Measurements from ENCODE around the gene SGCB.
"Not testable (repeated sequence)": the region's sequence is repeated elsewhere in the genome, so short reads cannot be mapped to it uniquely, and the experiment has no call there.

The SGCB gene, protein sequence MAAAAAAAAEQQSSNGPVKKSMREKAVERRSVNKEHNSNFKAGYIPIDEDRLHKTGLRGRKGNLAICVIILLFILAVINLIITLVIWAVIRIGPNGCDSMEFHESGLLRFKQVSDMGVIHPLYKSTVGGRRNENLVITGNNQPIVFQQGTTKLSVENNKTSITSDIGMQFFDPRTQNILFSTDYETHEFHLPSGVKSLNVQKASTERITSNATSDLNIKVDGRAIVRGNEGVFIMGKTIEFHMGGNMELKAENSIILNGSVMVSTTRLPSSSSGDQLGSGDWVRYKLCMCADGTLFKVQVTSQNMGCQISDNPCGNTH

DNA sequence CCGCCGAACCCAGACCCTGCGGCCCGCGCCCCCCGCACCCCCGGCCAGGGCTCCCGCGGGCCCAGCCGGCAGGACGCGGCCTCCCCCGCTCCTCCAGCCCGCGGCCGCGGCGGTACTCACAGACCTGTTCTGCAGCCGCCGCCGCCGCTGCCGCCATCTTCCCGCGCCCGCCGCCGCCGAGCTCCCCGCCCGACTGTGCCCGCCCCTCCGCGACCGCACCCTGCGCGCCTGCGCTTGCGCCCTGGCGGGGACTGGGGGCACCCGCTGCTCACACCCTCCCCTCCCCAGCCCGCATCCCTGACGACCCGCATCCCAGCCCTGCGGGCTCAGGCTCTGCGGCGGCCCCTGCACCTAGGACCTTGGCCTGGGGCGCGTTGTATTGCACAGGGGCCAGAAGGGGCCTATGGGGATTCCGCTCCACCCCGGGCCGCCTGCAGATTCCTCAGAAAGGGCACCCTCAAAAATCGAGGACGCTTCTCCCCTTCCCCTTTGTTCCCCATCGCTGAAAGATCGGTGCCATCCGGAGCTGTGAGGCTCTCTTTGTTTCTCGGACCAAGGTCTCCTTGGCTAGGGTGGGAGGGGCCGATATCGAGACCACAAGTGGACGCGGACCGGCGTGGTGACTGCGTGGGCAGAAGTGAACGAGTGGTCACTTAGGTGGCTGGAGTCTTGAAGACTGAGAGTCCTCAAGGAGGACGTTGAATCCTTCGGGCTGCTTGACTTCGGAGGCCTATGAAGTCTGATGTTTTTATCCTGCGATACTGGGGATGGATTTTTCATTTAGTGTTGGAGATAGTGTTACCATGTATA is at the start of gene SGCB:
Gene SGCB (minus strand): TSS at position 197 of the 810 bp plus-strand sequence. CDS start 40 bp downstream, at position 157.
- DNase-seq (ENCODE audit: low read depth in 3 of 3), result peak; percentile 40 to 65 (median 47)

DNA sequence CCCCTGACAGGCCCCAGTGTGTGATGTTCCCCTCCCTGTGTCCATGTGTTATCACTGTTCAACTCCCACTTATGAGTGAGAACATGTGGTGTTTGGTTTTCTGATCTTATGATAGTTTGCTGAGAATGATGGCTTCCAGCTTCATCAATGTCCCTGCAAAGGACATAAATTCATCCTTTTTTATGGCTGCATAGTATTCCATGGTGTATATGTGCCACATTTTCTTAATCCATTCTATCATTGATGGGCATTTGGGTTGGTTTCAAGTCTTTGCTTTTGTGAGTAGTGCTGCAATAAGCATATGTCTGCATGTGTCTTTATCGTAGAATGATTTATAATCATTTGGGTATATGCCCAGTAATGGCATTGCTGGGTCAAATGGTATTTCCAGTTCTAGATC is 48.3 kb upstream of the SGCB start:
- not testable (repeated sequence) for DNase-seq (ENCODE audit: low read depth in 3 of 3)

DNA sequence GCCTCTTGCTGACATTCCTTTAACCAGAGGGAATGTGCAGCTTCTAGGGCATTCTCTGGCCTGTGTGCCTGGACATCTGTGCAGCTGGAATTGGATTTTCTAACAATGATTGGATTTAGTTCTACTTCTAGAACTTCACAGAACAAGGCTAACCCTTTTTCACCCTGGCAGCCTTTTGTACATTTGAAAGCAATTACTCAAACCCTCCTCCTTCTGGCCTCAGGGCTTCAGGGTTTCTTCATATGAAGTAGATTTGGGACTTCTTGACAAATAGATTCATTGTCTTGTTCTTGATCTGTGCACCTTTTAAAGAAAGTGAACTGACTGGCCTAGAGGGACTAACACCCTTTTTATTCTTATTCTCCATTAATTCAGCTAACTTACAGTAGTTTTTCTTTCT is 43.1 kb upstream of the SGCB start:
- no peak for DNase-seq (ENCODE audit: low read depth in 3 of 3)

DNA sequence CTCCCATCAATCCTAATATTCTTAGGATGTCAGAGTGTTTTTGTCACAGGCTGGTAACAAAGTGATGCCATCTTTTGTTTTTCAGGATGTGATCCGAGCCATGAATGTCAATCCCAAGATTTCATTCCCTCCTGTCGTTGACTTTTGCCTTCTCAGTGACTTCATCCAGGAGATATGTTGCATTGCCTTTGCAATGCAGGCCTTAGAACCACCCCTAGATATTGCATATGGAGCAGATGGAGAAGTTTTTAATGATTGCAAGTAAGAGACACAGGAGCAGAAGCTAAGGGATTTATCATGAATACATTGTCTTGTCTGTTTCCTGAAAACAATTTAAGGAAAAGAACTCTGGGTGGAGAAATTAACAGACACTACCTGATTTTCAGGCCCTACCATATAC is 41.6 kb upstream of the SGCB start:
- DNase-seq (ENCODE audit: low read depth in 3 of 3), result no peak

DNA sequence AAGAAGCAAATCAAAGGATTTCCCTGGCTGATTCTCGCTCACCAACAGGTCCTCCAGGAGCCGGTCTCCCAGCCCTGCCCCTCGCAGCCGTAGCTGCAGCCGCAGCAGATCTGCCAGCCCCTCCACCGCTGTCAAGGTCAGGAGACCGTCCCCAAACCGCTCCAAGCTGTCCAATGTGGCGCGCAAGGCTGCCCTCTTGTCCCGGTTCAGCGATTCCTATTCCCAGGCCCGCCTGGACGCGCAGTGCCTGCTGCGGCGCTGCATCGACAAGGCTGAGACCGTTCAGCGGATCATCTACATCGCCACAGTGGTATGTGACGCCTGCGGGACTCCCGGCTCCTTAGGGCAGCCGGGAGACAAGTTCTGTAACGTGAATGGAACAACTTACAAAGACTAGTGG is 38.6 kb upstream of the SGCB start:
- no peak for DNase-seq (ENCODE audit: low read depth in 3 of 3)

DNA sequence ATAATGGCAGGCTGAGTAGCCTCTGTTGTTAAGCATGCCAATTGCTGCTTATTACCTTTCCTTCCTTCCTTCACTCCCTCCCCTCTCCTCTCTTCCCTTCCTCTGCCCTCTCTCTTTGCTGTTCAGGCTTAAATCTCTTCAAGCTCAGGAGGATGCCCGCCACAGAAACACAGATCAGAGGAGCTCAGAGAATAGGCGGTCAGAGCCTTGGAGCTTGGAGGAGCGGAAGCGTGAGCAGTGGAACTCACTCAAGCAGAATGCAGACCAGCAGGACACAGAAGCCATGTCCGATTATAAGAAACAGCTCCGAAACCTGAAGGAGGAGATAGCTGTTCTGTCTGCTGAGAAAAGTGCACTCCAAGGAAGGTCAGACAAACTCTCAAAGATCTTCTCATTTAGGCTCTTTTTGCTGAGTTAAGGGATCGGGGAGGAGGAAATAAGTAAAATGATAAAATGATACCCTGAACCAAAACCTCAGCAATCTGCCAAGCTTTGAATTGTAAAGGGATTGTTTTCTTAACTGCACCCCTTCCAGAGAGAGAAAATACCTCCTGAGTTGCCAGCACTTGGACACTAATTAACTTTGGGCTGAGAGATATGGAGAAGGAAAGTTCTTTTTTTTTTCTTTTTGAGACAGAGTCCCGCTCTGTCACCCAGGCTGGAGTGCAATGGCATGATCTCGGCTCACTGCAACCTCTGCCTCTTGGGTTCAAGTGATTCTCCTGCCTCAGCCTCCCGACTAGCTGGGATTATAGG is 33.9 kb upstream of the SGCB start:
- DNase-seq (ENCODE audit: low read depth in 3 of 3), result no peak

DNA sequence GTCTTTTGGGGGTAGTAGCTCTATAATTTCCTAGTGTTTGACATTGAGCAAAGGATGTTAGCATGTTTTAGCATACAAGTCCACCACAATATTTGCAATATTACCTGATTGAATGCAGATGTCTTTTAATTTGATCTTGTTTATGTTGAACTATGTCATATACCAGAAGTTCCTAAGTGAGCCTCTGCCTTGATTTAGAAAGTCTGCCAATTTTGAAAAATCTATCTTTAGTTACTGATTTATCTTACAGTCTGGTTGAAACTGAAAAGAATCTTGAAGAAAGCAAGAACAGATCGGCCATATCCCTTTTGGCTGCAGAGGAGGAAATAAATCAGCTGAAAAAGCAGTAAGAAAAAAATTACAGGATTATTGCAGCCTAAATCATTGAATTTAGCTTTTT is 31.5 kb upstream of the SGCB start:
- DNase-seq (ENCODE audit: low read depth in 3 of 3), result no peak

DNA sequence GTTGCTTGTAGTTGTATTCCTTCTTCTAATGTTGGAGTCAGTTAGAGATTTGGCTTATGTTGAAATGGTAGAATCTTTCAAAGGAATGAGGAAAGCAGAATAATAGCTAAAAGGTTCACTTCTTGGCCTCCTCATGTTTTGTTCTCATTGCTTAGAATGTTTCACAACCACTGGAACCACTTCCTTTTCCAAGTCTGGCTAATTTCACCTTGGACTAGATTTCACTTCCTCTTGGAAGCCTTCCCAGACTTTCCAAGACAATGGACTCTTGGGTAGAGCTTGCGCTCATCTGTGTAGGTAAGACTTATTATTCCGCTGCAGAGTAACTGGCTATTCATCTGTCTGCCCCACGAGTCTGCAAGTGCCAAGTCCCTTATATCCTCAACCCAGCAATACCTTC is 21.3 kb upstream of the SGCB start:
- no peak for DNase-seq (ENCODE audit: low read depth in 3 of 3)

DNA sequence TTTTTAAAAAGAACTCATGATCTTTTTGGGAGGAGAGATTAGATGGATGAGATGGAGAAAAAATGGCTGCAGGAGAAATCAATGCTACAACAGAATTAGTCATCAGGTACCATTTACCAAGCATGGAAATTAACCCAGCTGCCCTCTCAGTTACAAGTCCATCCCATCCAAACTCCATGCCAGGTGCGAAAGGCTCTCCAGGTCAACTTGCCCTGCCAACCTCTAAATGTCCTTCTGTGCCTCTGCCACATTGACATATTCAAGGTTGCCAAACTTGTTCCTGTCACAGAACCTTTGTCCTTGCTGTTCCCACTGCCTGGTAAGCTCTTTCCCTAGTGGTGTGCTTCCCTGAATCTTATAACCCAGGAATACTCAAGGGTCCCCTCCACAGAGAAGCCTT is 20.2 kb upstream of the SGCB start:
- DNase-seq (ENCODE audit: low read depth in 3 of 3), result no peak

DNA sequence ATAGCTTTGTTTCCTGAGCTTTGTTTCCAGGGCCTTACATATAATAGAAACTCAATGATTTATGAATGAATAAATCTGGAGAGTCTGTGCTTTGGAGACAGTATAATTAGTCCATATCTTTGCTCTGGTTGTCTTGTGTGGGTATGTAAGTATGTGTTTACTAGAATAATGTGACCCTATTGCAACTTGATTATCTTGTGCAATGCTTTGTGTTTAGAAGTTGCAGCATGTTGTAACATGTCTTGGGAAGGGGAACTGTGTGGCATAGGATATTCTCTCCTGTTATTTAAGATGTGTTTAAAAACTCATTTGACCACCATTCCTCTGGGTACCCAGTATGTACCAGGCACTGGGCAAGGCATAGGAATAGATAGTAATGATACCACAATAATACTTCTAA is 19.1 kb upstream of the SGCB start:
- no peak for DNase-seq (ENCODE audit: low read depth in 3 of 3)

DNA sequence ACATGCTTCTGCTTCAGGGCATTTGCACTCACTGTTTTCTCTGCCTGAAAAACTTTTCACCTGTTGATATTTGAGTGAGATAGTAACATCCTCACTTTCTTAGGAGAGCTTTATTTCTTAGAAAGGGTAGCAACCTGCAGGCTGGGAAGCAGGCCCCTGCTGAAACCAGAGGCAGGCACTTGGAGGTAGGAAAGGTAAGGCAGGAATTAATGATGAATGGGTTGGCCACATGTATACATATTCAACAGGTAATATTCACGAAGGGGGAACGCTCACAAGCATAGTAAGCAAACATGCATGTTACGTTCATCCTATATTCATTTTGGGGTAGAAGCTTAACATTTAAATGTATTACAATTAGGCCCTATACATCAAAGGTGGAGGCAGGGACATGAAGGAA is 16.2 kb upstream of the SGCB start:
- no peak for DNase-seq (ENCODE audit: low read depth in 3 of 3)

DNA sequence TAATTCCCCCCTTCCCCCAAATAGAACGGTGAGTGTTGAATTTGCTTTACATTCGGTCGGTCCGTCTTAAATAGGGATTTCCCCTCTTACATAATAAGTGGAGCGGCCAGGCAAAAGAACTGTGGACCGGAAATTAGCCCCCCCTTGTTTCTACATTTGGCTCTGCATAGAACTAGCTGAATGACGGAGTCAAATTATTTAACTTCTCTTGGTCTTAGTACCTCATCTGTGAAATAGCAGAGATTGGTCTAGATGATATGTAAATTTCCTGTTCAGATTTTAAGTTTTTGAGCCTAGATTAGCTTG is 14.3 kb upstream of the SGCB start:
- DNase-seq (ENCODE audit: low read depth in 3 of 3), result no peak

DNA sequence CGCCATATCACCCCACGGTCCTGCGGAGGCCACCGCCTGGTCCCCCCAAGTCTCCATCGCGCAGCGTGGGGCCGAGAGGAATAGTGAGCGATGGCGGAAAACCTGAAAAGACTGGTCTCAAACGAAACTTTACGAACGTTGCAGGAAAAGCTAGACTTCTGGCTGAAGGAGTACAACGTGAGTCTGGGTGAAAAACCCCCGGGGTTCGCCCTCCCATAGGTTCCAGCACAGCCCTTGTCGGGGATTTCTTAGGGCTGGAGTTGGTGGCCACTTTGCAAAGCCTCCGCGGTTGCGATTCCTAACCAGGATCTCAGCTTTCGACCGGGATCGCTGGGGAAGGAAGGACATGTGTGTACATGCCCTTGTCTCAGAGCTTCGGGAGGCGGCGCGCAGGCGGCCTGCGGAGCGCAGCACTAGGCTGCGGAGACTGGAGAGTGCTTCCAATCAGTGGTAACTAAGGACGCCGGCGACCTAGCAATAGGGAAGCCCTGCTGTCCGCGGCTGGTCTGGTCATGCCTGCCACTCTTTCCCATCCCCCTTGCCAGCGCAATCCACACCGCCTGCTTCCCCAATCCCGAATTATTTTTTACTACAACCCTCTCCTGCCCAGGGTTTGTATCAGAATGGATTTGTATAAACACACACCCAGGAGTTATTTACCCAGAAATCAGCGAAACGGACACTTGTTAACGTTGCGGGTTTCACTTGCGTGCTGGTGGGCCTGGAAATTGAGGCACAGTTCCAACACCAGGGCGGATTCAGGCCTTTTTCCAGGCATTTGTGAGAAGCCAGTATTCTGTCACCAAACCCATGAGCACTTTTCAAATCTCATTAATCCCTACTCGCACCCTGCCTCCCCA is 13.7 kb upstream of the SGCB start:
- DNase-seq (ENCODE audit: low read depth in 3 of 3), result no peak

DNA sequence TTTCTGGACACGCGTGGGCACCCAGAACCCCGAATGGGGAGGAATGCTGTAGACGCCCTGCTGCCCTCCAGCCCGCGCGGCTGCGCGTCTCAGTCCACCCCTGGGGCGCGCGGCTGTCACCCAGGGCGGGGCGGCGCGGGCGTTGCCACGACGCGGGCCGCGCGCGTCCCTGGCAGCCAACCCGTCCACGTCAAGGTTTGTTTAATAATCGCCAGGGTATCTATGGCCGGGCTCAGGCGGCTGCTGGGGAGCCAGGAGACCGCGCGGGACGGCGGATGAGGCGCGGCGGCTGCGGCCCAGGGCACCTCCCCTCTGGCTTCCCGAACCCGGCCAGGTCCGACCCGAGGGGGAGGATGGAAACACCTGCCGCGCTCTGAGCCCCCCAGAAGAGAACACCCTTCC is 13.1 kb upstream of the SGCB start, which contains the start of gene SPATA18:
Gene SPATA18 (plus strand): TSS at position 92 of the 402 bp plus-strand sequence. CDS start 401 bp downstream, outside the sequence.
- no peak for DNase-seq (ENCODE audit: low read depth in 3 of 3)

DNA sequence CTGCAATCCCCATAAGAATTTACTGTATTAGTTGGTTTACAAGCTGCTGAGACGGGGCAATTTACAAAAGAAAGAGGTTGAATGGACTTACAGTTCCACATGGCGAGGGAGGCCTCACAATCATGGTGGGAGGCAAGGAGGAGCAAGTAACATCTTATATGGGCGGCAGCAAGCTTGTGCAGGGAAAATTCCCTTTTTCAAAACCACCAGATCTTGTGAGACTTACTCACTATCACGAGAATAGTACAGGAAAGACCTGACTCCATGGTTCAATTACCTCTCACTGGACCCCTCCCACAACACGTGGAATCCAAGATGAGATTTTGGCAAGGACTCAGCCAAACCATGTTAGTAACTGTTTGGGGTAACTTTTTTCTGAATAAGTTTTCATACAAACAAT is 11.2 kb upstream of the SGCB start:
- DNase-seq (ENCODE audit: low read depth in 3 of 3), result no peak

DNA sequence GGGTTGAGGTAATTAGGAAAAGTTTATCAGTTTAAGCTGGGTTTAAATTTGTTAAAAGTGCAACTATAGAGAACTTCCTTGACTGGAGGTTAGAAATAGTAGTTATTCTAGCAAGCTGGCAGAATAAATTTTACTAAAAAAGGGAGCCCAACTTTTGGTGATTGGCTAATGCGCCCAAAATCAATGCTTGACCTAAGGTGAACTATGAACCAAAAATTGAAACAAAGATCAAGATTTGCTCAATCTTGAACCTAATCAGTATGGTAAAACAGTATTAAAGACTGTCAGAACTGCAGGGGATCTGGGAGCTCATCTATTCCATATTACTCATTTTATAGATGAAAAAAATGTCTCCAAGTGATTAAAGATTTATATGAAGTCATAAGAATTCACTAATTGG is 6.9 kb upstream of the SGCB start:
- DNase-seq (ENCODE audit: low read depth in 3 of 3), result no peak

DNA sequence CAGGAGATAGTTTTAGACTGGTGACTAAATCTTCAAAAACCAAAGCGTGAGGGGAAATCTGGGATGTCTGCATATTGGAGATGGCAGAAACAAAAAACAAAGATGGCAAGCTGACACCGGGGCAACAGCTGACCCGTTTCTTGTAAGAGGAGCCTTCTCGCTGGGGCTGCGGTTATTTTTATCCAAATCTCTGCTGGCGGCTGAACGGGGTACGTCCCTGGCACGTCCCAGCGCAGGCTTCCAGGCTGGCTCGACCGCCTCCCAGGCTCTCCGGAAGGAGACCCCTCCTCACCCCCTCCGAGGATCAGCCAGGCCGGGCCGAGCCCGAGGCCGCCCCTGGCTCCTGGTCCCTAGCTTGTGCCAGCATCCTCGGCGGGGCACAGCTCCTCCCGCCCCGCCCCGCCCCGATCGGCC is 403 bp downstream of the SGCB start:
- no peak for DNase-seq (ENCODE audit: low read depth in 3 of 3)

DNA sequence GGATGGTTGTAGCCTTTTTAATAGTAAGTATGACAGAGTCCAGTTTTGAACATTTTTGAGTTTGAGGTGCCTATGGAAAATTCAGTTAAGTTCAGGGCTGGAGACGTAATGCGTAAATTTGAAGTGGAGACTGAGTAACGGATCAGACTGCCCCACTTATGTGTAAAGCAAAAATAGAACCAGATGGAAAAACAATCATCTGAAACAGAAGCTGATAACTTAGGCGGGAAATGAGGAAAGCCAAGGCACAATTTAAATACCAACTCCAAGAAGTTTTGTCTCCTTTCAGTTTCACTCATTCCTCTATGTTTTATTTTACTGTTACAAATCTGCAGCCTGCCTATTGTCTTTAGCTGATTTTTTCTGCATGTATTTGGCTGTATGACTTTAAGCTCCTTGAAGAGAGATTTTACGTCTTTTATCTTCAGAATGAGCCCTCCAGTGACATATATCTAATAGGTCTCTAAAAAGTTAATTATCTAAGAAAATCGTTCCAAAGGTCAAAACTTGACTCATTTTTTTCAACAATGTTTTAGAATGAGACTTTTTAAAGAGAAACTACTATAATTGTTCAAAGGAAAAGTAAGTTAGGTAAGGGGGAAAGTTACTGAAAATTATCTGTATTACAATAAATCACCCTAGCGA is 1.1 kb downstream of the SGCB start:
- no peak for DNase-seq (ENCODE audit: low read depth in 3 of 3)

DNA sequence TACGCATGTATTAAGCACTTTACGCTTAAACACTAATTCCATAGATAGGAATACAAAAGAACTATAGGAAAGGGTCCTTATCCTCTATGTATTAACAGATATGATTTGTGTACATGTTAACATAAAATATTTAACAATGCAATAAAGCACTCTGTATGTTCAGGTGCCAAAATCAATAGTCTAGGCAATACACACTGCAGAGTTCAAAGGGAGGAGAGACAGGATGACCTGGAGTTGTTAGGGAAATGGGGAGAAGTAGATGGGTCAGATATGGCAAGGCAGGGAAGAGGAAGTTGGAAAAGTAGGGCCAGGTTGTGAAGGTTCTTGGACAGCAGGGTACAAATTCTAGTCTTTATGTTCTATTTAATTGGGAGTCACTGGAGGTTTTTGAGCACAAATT is 2.9 kb downstream of the SGCB start:
- DNase-seq (ENCODE audit: low read depth in 3 of 3), result no peak

DNA sequence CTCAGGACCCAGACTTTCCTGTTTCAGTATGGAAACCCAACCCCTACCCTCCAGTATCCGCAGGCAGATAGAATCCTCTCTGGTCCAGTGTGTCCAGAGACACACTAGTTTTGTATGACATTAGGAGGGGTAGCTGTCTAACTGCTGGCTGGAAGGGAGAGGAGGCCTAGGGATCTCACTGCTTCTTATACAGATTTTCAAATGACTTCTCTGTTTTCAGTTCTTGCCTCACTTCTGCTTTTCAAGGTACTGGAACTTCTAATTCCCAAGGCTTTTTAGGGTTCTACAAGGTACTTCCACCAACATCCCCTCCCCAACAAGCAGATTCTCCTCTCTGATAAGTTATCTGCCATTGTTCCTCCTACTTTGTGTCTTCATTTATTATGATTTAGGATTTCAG is 6.1 kb downstream of the SGCB start:
- DNase-seq (ENCODE audit: low read depth in 3 of 3), result no peak

DNA sequence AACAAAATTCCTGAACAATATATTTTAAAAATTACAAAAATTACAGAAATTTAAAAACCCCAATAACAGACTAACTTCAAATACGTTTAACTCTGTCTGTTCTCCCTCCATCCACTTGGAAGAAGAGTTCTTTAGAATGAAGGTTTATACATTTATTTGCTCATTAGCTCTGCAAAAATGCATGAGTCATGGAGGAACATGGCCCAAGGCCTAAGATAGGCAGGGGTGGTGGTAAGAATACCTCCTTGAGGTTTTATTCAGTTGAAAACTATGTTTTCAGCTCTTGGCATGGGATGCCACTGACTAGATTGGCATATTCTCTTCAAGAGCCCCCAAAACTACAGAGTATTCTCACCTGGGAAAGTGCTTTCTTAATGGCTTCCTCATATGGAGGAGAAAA is 9.1 kb downstream of the SGCB start:
- no peak for DNase-seq (ENCODE audit: low read depth in 3 of 3)
